NCI-H460 (cell line): ENCODE measurements around the gene CSNK1D. TPM values are rescaled to one million over a fixed set of nuclear protein-coding genes. Genes with fewer than 3 reads are reported as not detected.
"Not testable (repeated sequence)": the region's sequence is repeated elsewhere in the genome, so short reads cannot be mapped to it uniquely, and the experiment has no call there.

ENCODE experiments used
- DNase-seq: peaks from one replicate; pipeline ENCODE4 v3.0.0-alpha.2; 2016; ENCODE audit warnings: low read depth; ENCODE audit errors: extremely low read depth
- total RNA-seq: library from RNA; depleted of rRNA; stranded (reverse); fragments of >200 nt; shearing (Covaris generic); gene quantifications from 2 replicates; pipeline ENCODE4 v1.2.3, GENCODE V29; 2014

The CSNK1D gene
- total RNA-seq, 1 experiment from 2014 or later: 31.6 TPM

DNA sequence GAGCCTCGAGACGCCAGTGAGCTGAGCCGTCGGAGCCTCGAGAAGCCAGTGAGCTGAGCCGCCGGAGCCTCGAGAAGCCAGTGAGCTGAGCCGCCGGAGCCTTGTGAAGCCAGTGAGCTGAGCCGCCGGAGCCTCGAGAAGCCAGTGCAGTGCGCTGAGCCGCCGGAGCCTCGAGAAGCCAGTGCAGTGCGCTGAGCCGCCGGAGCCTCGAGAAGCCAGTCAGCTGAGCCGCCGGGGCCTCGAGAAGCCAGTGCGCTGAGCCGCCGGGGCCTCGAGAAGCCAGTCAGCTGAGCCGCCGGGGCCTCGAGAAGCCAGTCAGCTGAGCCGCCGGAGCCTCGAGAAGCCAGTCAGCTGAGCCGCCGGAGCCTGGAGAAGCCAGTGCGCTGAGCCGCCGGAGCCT, 19.4 kb downstream of the CSNK1D start:
- not testable (repeated sequence) for DNase-seq

DNA sequence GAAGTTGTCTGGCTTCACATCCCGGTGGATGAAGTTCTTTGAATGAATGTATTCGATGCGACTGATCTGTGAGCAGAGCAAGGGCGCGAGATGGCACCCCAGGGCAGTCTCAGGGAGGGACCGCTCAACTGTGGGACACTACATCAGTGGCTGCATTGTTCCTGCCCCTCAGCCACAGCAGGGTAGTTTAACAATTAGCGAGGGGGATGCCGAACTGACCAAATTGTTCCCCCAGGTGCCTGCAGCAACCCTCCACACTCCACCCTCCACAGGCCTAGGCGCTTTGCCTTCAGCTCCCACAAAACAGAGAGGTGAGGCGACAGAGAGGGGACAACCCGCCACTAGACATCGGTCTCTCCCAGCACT, 20.3 kb downstream of the CSNK1D start:
- no peak for DNase-seq

DNA sequence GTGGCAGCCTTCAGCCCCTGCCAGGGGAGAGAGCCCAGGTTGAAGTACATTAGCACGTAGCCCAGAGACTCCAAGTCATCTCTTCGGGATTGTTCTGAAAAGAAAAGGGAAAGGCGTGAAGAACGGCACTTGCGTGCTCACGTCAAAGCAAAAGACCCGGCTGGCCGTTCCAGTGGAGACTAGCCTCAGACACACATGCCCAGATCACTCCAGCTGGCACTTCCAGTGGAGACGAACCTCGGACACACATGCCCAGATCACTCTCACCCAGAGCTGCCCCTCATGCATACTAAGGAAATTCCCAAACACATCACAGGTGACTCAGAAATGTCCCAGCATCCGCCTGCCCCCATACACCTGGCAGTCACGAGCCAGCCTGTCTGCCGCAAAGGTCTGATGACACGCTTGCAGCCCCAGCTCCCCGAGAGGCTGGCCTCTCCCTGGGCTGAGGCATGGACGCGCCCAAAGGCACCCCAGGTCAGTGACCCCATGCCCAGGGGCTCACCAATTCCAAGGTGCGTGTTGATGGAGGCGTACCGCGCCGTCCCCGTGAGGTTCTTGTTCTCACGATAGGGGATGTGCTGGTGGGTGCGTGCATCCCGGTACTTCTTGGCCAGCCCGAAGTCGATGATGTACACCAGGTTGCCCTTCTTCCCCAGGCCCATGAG, 20.9 kb downstream of the CSNK1D start:
- no peak for DNase-seq

- no peak for DNase-seq
These were observed 22.5 kb downstream of the CSNK1D start for GRCh38 chr17:82250868-82251500.

GRCh38 chr17:82249896-82250581, 23.5 kb downstream of the CSNK1D start:
- DNase-seq: no peak

DNA sequence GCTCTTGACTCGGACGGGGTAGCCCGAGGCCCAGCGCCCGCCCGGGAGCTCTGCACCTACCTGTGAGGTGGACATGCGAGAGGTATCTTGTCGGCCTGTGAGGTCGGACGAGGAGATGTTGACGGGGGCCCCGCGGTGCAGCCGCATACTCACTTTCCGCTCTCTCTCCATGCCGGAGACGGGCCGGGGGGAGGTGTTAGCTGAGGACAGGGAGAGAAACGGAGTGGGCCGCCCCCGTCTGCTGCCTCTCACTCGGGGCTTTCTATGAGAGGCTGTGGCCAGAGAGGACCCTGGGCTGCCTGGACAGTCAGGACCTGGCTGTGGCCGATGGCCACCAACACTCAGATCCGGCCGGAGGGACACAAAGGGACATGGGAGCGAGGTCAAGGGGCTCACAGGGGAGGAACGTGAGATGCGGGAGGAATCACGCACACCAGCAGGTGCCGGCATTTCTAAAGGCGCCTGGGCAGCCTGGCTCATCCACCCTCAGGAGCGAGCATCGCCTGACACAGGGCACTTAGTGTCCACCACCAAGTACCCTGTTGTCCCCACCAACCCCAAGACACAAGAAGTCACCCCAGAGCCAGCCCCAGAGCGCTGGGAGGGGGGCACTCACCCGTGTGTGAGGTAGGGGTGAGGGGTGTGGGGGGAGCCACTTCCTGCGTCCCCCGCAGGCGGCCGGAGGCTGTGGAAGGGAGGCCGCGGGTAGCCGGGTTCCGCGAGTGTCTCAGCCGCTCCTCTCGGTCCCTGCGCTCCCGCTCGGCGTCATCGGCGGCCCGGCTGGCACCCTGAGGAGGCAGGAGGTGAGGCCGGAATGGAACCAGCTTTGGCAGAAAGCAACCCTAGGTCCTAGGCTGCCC, 24.5 kb downstream of the CSNK1D start:
- DNase-seq: no peak

DNA sequence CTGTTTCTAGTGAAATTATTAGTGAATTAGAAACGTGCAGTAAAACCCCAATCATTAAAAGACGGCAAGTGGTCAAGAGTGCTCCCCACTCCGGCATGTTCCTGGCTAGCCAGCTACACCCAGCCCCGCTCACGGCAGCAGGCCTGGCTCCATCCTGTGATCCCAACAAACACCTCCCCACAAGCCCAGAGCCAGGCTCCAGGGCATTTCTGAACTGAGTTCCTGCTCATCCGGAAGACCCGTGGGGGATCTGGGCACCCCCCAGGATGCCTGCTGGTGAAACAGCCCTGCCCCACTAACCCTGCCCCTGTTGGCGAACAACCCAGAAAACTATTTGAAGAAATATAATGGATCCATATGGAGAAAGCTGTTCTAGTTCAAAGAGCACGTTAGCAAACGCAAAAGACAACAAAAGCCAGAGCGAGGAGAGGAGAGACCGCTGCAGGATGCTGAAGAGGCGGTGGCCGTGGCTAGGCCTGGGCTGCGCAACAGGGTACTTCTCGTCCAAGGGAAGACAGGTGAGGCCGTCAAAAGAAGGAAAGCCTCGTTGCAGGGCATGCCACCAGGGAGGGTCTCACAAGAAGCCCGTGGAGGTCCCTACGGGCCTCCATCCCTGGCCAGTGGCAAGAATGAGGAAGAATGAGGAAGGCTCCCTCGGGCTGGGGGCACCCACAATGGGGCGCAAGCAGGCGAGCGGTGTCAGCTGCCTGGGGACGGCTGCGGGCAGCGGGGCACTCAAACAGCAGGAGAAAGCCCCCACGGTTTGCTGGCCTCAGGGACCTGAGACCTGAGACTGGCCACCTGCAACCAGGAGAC, 25.4 kb downstream of the CSNK1D start:
- no peak for DNase-seq

DNA sequence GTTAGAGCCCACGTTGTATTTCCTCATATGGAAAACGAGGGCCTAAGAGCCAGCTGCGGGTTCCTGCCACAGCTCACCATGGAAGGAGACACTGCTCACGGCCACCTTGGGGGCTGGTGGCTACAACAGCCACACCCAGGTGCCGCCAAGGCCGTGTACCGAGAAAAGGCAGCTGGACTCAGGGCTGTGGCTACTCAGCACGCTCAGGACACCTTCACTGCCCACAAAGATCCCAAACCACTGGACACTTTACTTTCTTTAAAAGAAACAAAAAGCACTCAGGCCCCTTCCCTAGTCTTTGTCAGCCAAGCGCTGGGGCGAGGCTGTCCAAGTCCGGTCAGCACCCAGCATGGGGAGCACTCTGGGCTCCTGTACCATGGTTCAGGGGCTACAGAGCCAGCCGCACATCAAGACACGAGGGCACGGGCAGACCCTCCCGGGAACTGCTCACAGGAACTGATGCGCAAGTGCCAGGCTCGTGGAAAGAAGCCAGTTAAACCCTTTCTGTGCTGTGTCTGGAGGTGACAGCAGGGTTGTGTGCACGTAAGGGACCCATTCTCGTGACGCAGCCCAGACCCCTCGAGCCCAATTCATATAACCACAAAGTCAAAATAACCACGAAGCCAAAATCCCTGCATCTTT, 26.2 kb downstream of the CSNK1D start:
- no peak for DNase-seq

- DNase-seq: no peak
These were observed 26.9 kb downstream of the CSNK1D start for GRCh38 chr17:82246365-82247181.

GRCh38 chr17:82246040-82246364, 27.5 kb downstream of the CSNK1D start:
- DNase-seq: no peak

- no peak for DNase-seq
These were observed 28.1 kb downstream of the CSNK1D start for GRCh38 chr17:82245134-82246039.

DNA sequence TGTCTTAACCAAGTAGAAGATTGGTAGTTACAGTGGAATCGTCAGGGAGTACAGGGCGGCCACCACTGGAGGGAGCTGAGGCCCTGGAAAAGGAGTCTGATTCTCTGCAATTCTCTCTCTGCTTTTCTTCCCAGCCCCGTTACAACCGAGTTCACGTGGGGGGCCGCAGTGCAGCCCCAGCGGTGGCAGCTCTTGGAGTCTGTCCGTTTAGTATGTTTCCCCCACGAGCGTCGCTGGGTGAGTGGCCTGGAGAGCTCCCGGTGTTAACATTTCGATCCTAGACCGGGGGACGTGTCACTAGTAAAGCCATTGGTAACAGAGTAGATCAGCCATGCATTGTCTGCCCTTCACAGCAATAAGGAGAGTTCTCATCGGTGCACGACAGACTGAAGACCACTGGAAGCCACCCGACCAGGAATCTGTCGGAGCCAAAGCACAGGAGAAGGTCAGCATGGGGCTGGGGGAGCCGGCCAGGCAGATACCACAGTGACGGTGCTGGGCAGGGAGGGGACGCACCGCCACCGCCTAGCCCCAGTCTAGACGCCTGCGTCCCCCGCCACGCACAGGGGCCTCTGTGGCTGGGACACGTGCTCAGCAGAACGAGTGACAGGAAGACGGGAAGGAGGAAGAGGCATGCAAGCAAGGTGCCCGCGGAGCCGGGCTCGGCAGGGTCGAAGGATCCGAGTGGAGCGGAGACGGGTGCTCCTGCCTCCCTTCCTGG, 28.9 kb downstream of the CSNK1D start:
- DNase-seq: no peak

DNA sequence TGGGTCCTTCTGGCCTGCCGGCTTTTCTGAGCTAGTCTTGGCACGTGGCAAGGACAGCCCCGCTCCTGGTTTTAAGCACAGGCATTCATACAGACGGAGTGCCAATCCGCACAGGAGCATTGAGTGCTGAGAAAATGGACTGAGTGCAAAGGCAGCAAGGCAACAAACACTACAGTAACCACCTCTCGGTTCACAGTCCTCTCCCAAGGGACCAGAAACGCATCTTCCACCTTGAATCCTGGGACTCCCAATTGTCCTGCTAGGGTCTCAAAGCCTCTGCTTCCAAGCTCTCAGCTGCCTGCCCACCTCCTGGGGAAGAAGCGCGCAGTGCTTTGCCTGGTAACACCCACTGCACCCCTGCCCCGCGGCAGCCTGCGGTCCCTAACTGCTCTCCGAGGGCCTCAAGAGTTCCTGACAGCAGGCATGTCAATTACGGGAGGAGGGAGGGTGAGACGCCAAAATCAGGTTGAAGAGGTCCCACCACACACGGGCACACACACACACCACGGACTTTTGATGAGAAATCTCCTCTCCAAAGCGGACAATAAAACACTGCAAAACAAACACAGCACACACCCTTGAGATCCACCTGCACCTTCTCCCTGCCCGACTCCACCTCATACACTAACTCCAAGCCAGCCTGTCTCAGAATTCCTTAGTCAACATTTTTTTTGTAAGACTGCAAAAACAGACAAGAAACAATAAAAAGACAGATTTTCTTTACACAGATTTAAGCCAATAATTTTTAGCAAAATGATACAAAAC, 29.7 kb downstream of the CSNK1D start:
- no peak for DNase-seq

DNA sequence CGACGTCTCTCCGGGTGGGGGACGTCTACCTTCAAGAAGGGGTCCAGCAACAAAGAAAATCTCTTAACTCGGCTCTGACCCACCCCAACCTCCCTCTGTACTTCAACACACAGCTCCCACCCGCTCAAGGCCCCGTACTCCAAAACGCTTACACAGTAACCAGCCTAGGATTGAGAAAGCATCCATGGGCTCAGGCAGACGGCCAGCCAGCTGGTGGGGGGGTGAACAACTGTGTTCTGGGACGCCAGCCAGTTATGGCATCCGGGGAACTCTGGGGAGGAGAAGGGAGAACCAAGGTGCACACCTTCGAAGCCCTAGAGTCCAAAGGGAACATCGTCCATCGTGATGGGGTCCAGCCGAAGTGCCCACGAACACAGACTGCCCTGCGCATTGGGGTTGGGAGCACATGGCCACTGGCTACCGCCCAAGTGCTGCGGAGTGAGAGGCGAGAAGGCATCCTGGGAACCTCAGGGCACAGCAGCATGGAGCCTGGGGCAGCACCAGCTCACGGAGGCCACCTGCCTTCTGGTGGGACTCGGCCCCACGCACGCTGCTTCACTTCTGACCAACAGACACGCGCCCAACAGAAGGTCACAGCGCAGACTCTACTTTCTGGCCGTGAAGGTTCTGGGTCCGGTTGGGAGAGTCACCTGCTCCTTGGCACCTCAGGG, 30.4 kb downstream of the CSNK1D start:
- no peak for DNase-seq

DNA sequence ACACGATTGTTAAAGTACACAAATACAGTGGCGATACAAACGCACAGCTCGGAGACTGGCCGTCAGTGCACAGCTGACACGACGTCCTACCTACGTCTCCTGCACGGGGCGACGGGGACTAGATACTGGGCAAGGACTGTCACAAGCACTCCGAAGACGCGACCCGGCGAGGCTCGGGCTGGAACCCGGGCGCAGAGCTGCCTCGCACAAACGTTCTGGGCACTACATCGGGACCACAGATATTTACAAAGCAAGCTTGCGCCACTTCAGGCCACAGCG, 30.9 kb downstream of the CSNK1D start:
- DNase-seq: no peak

DNA sequence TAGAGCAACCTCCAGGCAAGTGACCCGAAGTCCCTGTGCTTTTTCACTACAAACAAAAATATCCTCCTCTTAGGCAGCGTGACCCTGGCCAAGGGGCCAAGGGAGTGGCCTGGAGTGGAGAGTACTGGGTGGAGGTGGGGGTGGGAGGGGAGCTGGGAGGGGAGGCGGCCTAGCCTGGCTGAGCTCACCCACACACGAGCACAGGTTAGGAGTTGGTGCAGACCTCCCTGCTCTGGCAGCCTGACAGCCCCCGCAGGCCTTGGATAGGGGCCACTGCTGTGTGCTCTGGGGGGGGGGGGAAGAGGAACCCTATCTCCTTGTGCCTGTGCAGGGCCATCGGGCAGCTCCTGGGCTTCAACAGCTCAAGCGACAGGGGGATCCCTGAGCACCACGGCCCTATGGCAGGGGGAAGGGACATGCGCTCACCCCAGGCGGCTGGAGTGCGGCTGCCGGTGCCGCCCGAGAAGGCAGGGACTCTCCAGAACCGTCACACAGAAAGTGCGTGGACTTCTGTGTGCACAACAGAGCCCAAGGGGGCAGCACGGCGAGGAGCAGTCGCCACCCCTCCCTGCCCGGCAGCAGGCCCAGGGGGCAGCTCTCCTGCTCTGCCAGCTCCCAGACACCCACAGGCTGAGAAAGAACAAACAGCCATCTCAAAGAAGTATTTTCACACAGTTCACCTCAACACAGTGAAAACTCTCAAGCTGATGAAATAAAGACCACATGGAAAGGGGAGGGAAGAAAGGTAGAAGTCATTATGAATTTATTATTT, 31.4 kb downstream of the CSNK1D start:
- no peak for DNase-seq
